NCI-H2107 treated with DMSO at 0.1 percent for 48 hours (cell line): ENCODE measurements around the gene PLXND1.

ENCODE experiments used
- DNase-seq: peaks from one replicate; lab custom pipeline; 2025; ENCODE audit not compliant: unreplicated experiment; lab: John Stamatoyannopoulos, UW

PLXND1 gene

DNA sequence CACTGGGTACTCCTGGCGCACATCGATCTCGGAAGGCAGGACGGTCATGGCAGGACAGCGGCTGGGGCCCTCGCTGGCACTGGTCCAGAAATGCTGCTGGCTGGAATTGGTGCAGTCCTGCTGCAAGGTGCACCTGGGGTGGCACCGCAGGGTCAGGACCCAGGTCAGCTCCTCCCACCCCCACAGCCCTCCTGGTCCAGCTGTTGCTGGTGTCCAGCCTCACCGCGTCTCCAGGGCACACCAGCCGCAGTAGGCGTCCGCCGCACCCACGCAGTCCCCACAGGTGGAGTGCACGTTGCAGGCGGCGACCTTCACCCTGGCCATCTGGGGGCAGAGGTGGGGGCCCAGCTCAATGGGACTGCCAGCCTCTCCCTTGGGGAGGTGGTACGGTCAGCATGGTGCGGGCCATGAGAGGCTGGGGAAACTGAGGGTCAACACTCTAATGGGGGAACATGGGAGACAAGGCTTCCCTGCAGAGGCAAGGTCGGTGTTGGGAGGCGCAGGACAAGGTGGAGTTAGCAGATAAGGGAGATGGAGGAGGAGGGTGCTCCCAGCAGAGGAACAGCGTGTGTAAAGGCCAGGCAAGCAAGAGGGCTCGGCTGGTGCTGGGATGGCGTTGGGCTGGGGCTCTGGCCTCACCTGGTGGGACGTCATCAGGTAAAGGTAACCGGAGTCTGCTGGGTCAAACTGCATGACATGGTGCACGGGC lies 20.4 kb downstream of the PLXND1 start:
- no peak for DNase-seq

DNA sequence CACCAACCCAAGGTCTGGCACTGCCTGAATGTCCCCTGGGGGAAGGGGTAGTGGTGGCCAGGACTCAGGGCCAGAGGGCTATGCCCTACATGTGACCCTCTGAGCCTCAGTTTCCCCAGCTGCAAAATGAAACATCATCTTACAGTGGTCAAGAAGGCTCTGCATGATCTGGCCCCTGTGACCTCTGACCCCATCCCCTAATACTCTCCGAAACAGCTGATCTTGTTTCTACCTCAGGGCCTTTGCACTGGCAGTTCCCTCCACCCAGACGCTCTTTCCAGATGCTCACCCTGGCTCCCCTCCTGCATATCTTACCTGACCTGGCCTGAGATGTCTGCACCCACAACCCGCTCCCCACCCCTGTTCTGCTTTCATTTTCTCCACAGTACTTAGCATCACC lies 21.8 kb downstream of the PLXND1 start:
- no peak for DNase-seq

DNA sequence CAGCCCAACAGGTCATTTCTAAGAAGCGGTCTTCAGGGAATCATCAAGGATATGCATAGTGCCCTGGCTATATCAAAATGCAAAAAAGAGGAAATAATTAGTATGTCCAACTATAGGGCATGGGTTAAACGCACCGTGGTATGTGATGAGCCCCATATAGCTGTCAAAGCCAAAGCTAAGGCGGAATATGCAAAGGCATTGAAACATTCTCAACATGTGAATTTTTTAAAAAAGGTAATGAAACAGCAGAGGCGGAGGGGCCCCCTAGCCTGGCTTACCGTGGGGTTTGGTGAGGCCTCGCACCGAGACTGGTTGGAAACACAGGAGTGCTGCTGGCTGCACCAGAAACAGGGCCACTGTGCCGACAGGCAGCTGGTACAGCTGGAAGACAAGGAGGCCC lies 23.2 kb downstream of the PLXND1 start:
- no peak for DNase-seq

DNA sequence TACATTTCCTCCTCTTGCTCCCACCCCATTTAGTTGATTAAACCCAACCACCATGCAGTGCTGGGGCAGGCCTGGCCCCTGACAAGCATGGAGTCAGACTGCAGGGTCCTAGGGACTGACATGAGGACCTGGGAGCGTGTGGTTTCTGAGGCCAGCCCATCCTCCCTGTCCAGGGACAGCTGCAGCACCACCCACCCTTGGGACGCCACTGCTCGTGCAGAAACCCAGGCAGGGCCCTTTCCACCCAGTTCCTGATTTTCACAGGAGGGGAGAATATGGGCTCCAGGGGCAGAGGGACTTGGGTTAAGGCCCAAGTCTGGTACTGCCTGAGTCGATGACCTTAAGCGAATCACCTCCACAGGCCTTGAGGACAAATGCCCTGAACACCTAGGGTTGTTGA lies 23.7 kb downstream of the PLXND1 start:
- DNase-seq: no peak

DNA sequence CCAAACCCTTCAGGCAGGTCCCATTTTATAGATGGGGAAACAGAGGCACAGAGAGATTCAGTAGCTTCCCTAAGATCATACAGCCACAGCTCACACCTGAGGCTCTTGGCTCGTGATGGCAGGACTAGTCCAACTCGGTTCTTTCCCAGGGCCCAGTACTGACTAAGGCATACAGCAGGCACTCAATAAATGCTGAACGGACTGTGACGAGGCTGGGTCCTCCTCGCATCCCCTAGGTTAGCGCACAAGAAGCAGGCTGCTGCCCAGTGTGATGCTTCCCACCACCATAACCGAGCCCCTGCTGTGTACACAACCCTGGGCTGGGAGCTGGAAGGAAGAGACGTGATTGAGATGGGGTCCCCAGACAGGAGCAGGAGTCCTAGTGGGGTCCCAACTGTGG lies 24.9 kb downstream of the PLXND1 start:
- DNase-seq: no peak

DNA sequence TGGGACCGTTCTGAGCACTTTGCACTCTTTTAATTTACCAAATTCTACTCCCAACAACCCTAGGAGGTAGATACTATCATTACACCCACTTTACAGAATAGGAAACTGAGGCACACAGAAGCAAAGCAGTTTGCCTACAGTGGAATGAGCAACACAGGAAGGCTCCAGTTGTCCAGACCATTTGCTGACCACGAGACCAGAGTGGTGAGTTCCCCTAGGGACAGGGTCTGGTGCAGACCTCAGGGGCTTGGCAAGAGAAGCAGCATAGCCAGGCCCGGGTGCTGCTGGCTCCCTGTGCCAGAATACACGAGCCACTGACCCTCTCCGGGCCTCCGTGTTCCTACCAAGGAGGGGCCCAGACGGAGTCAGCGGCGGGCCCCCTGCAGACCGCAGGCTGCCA lies 26.5 kb downstream of the PLXND1 start:
- no peak for DNase-seq

DNA sequence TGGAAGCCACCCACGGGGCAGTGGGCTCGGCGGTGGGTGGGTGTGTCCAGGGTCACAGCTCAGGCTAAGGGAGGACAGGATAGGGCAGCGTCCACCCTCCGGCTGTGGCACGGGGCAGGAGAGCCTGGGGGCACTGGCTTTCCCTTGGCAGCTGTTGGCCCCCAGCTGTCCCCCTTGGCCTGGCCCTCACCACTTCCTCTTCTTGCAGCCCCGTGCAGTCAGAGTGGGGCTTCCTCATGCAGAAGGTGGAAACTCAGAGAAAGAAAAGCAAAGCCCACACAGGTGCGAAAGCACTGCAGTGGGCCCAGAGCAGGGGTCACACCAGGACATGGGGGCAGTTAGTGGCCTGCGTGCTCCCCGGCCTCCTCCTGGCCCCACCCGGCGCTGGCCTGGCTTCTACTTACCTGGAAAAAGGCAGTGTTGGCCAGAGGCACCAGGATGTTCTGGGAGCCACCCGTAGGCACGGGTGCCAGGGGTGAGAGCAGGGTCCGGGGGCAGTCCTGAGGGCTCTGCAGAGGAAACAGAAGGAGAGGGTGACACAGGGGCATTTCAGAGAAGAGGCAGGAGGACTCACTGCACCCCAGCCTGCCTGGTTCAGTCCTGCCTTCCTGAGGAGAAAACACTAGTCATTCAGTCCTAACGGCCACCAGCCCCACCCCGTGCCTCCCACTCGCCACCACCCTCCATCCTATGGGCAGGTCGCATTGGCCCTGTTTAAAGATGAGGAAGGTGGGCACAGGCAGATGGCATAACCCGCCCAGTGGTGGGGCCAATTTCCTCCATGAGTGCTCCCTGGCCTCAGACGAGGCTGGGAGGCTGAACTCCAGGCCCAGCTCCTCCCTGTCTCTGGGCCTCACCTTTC lies 28.3 kb downstream of the PLXND1 start:
- DNase-seq: no peak

DNA sequence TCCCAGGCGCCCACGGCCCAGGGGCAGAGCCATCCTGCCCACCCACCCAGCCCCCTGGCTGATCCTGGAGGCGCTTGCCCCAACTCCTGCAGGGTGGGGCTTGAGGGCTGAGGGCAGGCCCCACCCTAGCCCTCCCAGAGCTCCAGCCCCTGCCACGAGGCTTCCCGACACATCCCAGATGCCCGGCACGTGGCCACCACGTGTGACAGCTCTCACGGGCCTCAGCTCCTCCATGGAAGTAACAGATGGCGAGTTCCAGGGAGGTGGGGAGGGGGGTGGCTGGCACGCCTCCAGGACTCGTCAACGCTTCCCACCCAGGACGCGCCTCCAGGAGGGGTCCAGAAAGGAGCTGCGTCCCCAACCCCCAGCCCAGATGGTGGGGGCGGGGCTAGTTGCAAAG lies 29.1 kb downstream of the PLXND1 start:
- DNase-seq: no peak

DNA sequence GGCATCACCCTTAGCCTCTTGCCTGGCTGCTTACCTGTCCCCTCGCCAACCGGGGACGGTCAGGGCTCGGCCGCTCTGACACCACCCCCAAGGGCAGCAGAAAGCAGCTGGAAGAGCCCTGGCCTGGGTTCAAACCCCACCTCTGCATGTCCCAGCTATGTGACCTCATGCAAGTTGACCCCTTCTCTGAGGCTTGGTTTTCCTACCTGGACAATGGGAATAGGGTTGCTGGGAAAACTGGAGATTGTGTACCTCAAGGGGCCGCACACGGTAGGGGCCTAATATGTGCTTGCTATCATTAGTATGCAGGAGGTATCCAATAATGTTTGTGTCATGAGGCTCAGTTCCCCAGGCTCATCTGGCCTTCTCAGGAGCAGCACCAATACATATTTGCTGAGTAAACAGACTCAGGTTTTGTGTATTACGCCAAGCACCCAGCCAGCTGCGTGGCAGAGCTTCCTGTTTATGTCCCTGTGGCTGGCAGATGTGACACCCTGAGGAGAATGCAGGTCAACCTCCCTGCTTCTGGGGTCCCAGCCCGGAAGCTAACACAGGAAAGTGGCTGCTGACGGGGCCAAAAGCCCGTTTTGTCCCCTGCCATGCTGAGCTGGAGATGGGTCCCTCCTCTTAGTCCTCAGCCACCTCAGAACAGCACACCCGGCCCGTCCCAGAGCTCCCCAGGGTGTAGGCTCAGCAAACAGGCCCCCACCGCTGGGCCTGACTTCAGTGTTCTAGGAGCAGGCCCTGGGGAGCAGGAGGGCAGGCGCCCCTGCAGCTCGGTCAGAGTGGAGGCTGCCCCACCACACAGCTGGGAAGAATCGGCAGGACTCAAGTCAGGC lies 29.7 kb downstream of the PLXND1 start:
- peak; percentile 62 for DNase-seq

DNA sequence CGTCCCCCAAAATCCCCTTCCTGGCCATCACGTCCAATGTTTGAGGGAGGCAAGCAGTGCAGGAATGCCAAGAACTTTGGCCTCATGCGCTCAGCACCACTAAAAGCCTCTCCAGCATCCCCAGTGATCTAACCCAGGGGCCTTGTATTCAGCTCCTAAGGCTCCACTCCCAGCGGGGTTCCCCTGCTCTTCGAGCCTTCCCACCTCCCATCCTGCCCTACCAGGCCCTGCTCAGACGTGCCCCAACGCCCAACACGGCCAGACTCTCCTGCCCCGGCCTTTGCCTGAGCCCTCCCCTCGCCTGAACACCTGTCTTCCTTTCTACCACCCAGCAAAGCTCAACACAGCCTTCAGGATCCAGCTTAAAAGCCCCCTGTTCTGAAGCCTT lies 30.5 kb downstream of the PLXND1 start:
- DNase-seq: no peak

DNA sequence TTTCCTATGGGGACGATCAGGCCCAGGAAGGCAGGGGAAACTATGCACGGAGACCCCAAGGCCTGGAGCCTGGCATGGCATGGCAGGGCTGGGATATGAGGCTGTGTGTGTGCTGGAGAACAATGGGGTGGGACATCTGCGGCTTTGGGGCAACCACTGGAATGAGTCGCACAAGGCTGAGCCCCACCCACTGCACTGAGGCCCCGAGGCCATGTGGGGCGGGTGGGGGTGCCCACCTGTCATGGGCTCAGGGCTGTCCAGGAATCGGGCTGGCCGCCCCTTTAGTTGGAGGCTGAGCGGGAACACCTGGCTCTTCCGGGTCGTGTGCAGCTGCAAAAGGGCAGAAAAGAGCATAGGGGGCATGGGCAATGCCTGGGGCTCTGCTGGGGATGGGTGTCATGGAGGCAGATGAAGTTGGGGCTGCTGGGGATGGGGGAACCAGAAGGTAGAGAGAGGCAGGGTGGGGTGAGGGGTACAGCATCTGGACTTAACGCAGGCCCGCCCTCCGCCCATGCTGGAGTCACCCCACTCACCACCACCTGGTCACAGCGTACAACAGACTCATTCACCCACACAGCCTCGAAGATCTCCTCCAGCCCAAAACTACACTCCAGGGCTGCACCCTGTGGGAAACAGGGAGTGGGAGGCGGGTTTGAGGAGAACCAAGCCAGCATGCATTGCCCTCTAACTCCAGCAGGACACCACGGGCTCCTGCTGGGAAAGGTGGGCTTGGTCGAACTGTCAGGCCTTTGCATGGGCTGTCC lies 31.1 kb downstream of the PLXND1 start:
- no peak for DNase-seq

DNA sequence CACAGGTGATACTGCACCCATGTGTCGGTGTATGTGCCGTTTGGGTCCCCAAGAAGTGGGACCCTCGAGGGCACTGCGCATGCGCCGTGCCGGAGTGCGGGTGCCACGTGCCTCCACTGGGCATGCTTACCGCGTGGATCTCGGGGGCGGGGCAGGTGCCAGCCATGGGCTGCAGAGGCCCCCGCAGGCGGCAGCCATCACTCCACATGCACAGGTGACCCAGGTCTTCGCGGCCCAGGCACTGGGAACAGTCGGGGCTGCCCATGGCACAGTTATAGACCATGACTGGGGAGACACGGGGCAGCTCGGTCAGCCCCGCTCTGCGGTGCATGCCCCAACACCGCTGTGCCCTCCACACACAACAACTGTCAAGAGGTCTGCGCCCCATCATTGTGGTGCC lies 32.3 kb downstream of the PLXND1 start:
- no peak for DNase-seq

DNA sequence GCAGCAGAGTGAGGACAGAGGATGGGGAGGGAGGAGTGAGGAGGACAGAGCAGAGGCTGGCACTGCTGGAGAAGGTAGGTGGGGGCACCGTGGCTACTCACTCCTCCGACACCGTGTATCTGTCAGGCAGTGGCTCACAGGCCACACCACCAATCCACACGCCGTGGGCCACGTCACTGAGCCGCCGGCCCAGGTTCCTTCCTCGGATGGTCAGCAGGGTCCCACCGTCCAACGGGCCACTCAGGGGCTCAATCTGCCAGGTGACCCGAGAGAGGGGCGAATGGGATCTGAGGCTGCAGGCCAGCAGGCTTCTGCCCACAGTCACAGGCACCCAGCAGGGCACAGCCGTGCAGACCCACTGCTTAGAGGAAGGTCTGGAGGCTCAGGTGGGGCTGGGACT lies 33.0 kb downstream of the PLXND1 start:
- DNase-seq: no peak

DNA sequence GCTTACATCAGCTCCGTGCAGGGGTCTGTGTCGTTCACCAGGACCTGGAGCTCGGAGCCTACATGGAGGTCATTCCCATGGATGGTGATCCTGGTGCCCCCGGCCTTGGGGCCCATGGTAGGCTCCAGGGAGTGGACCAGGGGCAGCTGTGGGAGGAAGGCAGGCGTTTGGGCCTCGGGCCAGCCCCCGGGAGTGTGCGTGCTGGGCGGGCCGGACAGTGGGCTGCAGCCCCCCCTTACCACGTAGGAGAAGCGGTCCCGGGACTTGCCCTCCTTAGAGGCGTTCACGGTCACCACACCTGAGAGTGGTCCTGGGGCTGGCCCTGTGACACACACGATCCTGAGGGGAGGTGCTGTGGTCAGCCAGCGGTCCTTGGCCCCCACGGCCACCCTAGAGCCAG lies 33.9 kb downstream of the PLXND1 start:
- DNase-seq: no peak

DNA sequence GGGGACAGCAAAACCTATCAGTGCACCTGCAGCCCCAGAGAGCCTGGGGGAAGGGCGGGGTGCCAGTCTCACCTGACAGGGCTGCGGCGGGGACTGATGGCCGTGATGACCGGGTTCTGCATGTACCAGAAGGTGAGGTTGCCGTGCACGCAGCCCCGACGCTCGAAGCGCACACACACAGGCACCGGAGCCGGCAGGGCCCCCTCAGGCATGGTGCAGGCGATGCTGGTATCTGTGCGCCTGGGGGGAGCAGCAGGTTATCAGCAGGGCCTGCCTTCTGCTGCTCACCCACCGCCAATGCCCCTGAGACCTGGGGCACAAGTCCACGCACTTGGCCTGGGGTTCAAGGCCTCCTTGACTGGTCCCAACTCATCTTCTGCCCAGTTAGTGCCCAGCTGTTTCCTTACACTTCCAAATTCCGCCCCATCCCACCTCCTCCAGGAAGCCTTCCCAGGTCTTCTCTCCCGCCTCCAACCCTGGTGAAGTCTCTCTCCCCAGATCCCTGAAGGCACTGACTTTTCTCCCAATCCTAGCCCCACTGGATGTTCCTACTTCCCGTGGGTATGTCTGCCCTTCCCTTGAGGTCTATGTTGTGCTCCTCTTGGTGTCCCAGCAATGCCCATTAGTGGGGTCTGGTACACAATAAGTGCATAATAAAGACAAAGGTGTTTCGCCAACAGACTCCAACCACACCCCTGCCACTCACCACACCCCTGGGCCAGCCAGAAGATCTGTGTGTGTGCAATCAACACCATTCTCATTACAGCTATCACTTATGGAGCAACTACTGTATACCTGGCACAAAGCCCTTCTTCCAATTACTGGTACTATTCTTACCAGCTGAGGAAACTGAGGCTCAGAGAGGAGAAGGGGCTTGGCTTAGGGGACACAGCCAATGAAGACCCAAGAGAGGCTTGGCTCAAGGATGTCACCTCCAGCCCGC lies 34.6 kb downstream of the PLXND1 start:
- DNase-seq: no peak

DNA sequence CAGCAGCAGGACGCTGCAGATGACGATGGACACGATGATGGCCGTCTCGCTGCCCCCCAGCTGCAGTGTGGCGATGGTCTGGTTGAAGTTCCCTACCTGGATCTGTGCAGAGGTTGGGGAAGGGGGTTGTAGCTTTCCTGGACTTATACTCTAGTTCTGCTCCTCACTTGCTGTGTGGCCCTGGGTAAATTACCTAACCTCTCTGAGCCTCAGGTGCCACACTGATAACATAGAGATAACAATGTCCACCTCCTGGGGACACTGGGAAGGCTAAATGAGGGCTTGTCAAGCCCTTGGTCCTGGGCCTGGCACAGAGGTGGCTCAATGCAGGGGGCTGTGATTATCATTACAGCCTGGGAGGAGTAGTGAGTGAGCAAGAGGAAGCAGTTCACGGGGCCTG lies 36.6 kb downstream of the PLXND1 start:
- DNase-seq: no peak

DNA sequence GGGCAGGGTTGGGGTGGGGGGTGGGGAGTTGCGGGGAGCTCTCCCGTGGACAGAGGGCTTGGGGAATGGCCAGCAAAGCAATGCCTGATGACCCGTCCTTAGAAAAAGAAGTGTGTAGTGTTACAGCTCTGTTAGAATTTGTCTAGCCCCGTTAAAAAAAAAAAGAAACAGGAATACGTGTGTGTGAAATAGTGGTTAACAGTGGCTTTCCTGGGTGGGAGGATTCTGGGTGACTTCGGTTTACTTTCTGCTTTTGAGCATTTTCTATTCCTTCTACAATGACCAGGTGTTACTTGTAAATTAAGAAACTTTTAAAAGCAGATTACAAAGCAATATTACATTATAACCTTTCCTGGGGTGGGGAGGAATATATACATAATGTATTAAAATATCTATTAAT lies 38.5 kb downstream of the PLXND1 start:
- DNase-seq: no peak

DNA sequence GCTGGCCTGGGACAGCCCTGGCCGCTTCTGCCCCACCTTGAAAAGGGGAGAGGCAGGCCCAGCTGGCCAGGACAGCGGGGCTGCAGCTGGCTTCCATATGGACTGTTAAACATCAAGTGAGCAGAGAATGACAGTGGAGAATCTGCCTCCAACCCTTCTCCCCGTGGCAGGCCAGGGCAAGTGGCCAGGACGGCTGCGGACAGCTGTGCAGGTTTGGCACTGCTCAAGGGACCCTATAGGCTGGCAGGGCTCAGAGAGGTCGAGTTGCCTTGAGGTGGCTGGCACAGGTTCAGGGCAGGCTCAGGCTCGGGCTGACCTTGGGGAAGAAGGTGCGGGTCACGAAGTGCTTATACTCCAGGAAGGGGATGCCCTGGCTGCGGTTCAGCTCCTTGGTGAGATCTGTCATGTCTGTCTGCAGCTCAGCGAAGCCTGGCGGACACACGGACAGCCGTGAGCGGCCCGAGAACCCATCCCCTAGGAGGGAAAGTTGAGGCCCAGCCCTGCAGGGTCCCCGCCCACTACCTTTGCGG lies 39.2 kb downstream of the PLXND1 start:
- no peak for DNase-seq

DNA sequence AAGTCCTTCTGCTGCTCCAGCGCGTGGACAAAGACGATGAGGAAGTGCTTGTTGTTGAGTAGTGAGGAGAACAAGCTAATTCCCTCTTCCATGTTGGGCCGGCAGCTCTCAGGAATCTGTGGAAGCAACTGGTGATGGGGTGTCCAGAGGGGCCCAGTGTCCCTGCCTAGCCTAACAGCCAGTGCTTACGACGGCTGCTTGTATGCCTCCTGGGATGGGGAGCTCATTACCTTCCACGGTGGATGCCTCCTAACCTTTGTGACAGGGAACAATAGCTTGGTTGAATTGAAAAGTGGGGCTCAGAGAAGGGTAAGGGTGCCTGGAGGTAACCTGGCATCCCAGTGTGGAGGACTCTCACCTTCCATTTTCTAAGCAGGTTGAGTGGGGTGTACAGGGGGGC lies 40.6 kb downstream of the PLXND1 start:
- DNase-seq: no peak
